Mucosa of descending colon (tissue), 3 donors: ENCODE results near the gene CACNB4. TPM values are rescaled to one million over a fixed set of nuclear protein-coding genes. Genes with fewer than 3 reads are reported as not detected.
"Not testable (repeated sequence)": the region's sequence is repeated elsewhere in the genome, so short reads cannot be mapped to it uniquely, and the experiment has no call there.

Experiments used
- ATAC-seq: fragments of 200-7000 bp; cut with Tn5 transposase; one replicate; pipeline ENCODE4 v1.9.1; 2020; ENCODE audit warnings: mild to moderate bottlenecking, moderate library complexity
- DNase-seq, 3 donors: peaks; one replicate each; pipeline ENCODE4 v3.0.0-alpha.2; 2020
- H3K36me3 ChIP-seq: fragments of 200-600 bp; one replicate; pipeline ENCODE4 v1.8.0; 2021; ENCODE audit warnings: low read depth, mild to moderate bottlenecking
- H3K4me1 ChIP-seq: fragments of 200-600 bp; one replicate; pipeline ENCODE4 v1.8.0; 2021; ENCODE audit warnings: low read depth, mild to moderate bottlenecking
- H3K4me3 ChIP-seq: fragments of 200-600 bp; one replicate; pipeline ENCODE4 v1.8.0; 2021; ENCODE audit warnings: mild to moderate bottlenecking
- H3K9me3 ChIP-seq: fragments of 200-600 bp; one replicate; pipeline ENCODE4 v1.8.0; 2021; ENCODE audit warnings: mild to moderate bottlenecking
- intact Hi-C, 2 donors: fragments of 100-400 bp; cut with DNase I in 1 of 2; cut with micrococcal nuclease in 1 of 2; formaldehyde crosslinking; loops; one replicate each; pipeline versions ENCODE4 v1.11.0 to v1.11.1; 2022; cut with DNase I, micrococcal nuclease
- total RNA-seq, 3 donors: library from RNA; stranded (reverse); fragmentation: NEBNext Ultra II Directional in 2 of 3; extraction: Animal tissue kit (Norgen Biotek cat#: 25700) in 2 of 3; gene quantifications; one replicate each; pipeline versions ENCODE4 v1.2.1 to v1.2.4, GENCODE V29; 2021 to 2023
- TF ChIP-seq, protein P1 (sequence below): fragments of 200-600 bp; IDR thresholded peaks from one replicate; pipeline ENCODE4 v1.8.0; 2022; ENCODE audit warnings: antibody characterized with exemption, mild to moderate bottlenecking
- donor health status: DM: no; HTN: no; CAD: no; lungs with moderate emphysema.
- donor health status: DM: no; HTN: no; CAD: no.
- donor health status: DM: no; HTN: yes; CAD: no.

CACNB4 gene
- total RNA-seq, 3 donors from 2014 or later = 1.0 to 1.8 (median 1.4) TPM

DNA sequence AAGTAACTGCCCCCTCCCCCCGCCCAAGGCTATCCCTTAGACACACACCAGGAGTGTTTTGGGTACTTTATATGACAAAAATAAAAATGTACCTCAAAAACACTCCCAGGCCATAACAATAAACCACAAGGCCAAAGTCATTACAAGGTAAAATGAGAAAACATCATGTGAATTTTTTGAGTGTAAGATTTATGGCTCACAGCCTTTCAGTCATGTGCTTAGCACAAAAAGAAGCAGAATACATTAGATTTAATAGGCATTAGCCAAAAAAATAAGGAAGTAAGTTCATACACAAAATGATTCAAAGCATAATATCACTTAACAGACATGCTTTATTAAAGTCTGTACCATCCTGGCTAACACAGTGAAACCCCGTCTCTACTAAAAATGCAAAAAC lies 103.7 kb downstream of the CACNB4 start:
- DNase-seq (no peak), ATAC-seq (no peak)
- Histone ChIP-seq H3K9me3 (no peaks in the 10 kb centered on the region), H3K36me3 (no peaks in the 10 kb centered on the region), H3K4me3 (no peak overlapping the region), H3K4me1 (no peaks in the 10 kb centered on the region)
- intact Hi-C loops = no loop called here
- TF ChIP-seq, protein P1, sequence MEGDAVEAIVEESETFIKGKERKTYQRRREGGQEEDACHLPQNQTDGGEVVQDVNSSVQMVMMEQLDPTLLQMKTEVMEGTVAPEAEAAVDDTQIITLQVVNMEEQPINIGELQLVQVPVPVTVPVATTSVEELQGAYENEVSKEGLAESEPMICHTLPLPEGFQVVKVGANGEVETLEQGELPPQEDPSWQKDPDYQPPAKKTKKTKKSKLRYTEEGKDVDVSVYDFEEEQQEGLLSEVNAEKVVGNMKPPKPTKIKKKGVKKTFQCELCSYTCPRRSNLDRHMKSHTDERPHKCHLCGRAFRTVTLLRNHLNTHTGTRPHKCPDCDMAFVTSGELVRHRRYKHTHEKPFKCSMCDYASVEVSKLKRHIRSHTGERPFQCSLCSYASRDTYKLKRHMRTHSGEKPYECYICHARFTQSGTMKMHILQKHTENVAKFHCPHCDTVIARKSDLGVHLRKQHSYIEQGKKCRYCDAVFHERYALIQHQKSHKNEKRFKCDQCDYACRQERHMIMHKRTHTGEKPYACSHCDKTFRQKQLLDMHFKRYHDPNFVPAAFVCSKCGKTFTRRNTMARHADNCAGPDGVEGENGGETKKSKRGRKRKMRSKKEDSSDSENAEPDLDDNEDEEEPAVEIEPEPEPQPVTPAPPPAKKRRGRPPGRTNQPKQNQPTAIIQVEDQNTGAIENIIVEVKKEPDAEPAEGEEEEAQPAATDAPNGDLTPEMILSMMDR = no peak

DNA sequence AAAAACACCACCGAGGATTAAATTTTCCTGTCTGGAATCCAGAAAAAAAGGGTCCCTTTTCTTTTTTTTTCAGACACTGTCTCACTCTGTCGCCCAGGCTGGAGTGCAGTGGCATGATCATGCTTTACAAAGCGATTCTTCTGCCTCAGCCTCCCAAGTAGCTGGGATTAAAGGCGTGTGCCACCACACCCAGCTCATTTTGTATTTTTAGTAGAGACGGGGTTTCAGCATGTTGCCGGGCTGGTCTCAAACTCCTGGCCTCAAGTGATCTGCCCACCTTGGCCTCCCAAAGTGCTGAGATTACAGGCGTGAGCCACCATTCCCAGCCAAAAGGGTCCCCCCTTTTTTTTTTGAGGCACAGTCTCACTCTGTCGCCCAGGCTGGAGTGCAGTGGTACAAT lies 104.7 kb downstream of the CACNB4 start:
- H3K4me1 ChIP-seq, intact Hi-C loops, H3K9me3 ChIP-seq, H3K4me3 ChIP-seq, H3K36me3 ChIP-seq, DNase-seq, ATAC-seq: not testable (repeated sequence)

DNA sequence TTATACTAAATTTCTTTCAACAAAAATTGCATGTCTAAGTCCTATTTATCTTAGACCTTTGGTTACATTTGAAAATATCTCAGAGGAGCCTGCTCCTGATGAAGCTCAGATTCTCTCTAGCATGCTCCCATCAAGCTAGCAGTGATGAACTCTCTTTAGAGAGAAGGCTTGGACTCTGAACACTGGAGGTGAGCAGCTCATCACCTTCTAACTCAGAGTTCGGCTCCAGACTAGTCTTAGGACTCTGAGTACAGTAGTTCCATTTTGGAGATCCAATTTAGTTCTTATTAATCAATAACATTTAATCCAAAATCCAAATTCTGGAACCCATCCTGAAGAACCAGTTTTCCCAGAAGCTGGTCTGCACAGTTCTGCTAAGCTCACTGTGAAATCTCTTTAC lies 107.8 kb downstream of the CACNB4 start:
- no peak overlapping the region for H3K4me3 ChIP-seq
- DNase-seq (no peak), ATAC-seq (no peak)
- H3K4me1 ChIP-seq = no peaks in the 10 kb centered on the region
- TF ChIP-seq, protein P1 = no peak
- intact Hi-C loops = no loop called here
- H3K9me3 ChIP-seq = no peaks in the 10 kb centered on the region
- no peaks in the 10 kb centered on the region for H3K36me3 ChIP-seq

DNA sequence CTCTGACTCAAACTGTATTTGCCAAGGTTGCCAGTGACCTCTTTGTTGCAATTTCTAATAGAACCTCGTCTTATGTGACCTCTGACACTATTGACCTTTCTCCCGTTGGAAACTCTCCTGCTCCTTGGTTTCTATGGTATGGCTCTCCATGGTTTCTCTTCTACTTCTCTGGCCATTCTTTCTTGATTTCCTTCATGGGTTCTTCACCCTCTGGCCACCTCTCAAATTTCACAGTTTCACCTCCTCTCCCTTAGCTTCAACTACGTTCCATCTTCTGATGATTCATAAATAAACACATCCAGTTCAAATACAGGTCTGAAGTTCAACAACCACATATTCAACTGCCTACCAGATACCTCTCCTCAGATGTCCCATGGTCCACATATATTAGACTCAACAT lies 109.5 kb downstream of the CACNB4 start:
- H3K4me1 ChIP-seq = no peaks in the 10 kb centered on the region
- ATAC-seq (no peak), DNase-seq (no peak)
- TF ChIP-seq, protein P1 = no peak
- no peaks in the 10 kb centered on the region for H3K9me3 ChIP-seq
- H3K4me3 ChIP-seq = no peak overlapping the region
- no peaks in the 10 kb centered on the region for H3K36me3 ChIP-seq
- intact Hi-C loops = no loop called here

DNA sequence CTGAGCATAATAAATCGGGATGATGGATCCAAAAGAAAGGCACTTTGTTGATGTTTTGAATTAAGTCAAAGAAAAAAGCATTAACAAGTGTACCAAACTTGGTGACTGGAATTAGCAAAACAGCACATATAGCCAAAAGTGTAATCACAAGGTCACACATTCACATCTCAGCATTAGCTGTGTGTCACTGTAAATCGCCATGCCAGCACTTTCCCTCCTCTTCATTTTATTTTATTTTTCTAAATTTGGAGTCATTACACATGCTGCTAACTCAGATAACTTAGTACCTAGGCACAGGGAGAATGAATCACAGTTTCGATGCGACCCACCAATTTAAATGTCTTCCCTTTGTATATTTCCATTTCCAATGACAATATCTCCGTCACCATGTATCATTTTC lies 111.4 kb downstream of the CACNB4 start:
- TF ChIP-seq, protein P1 = no peak
- Histone ChIP-seq H3K4me1 (no peaks in the 10 kb centered on the region), H3K36me3 (no peaks in the 10 kb centered on the region), H3K9me3 (no peaks in the 10 kb centered on the region), H3K4me3 (no peak overlapping the region)
- no peak for DNase-seq
- ATAC-seq = no peak
- intact Hi-C loops = no loop called here

DNA sequence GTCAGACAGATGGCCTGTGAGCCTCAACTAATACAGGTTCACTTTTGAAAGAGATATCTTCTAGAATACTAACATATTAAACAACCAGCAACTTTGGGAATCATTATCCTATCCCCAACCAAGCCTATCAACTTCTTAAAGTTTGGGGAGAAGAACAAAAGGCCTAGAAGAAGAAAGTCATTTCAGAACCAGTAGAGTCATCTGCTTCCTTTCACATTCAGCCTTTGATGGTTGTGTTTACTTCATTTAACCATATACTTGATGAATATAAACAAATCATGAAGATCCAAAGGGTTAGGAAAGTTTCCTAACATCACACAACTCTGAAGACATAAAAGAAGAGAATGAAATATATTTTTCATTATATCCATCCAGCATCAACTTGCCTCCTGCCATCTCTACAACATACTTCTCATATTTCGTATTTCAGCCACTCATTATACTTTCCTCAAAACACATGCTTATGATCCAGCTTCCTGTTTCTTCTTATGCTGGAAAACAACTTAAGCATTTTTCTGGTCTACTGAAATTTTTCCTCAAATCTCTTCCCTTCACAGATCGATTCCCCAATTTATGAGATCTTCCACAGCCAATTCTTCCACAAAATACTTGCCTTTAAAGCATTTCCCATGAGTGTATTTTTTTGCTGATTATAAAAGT lies 114.3 kb downstream of the CACNB4 start:
- H3K9me3 ChIP-seq = no peaks in the 10 kb centered on the region
- H3K4me1 ChIP-seq = no peaks in the 10 kb centered on the region
- intact Hi-C loops = no loop called here
- DNase-seq (no peak), ATAC-seq (no peak)
- no peak overlapping the region for H3K4me3 ChIP-seq
- TF ChIP-seq, protein P1 = no peak
- H3K36me3 ChIP-seq = no peaks in the 10 kb centered on the region
